ENCODE results near the gene CACNB3. TPM values are rescaled to one million over a fixed set of nuclear protein-coding genes. Genes with fewer than 3 reads are reported as not detected.
"Not testable (repeated sequence)": the region's sequence is repeated elsewhere in the genome, so short reads cannot be mapped to it uniquely, and the experiment has no call there.

The CACNB3 gene
- total and polyA plus RNA-seq, 2 of the 8 experiments (the other 6 are each of a cell fraction or from before 2014, with no cell fraction given) = 12.5 to 16.0 TPM

- H3K4me1 ChIP-seq (replicated peaks in 1 of 4; ENCODE audit: control insufficient read depth in 3 of 4, insufficient read depth in 4 of 4, low read length in 3 of 4); H3K79me2 ChIP-seq (ENCODE audit: control insufficient read depth in 1 of 2, insufficient read depth in 2 of 2, low read length in 2 of 2); DNase-seq (ENCODE audit: low read depth in 1 of 2, low spot score in 2 of 2); POLR2A ChIA-PET (ENCODE audit: partially characterized antibody); H2AK5ac ChIP-seq (ENCODE audit: low read depth, low read length); H3K4me3 ChIP-seq (ENCODE audit: extremely low read depth in 1 of 4, insufficient read depth in 2 of 4, low read depth in 3 of 4, low read length in 4 of 4); FAIRE-seq; H2AFZ ChIP-seq (ENCODE audit: low read length); H4K91ac ChIP-seq (replicated peaks; ENCODE audit: insufficient read length, low read length); H3K9me3 ChIP-seq (ENCODE audit: insufficient read depth in 2 of 2, low read depth in 1 of 2, low read length in 1 of 2); H3K27me3 ChIP-seq (replicated peaks in 1 of 4; ENCODE audit: control insufficient read depth in 3 of 4, extremely low read depth in 1 of 4, insufficient read depth in 3 of 4, low read length in 3 of 4); H2BK12ac ChIP-seq (ENCODE audit: low read depth, low read length); H3K27ac ChIP-seq (ENCODE audit: low read depth, low read length); H3K18ac ChIP-seq (ENCODE audit: extremely low read depth, low read length); CTCF ChIA-PET (ENCODE audit: partially characterized antibody); H4K8ac ChIP-seq (ENCODE audit: extremely low read depth, insufficient read depth, low read length); H2BK15ac ChIP-seq (ENCODE audit: low read length); H3K9ac ChIP-seq (replicated peaks in 1 of 4; ENCODE audit: extremely low read depth in 1 of 4, low read depth in 3 of 4, low read length in 3 of 4); H3K56ac ChIP-seq (replicated peaks; ENCODE audit: insufficient read length, low read depth, low read length); H3K23me2 ChIP-seq (ENCODE audit: low read depth, low read length); H2BK120ac ChIP-seq (replicated peaks; ENCODE audit: low read depth, low read length); H2BK20ac ChIP-seq (ENCODE audit: low read length); H3K23ac ChIP-seq (ENCODE audit: insufficient read length); H4K5ac ChIP-seq (ENCODE audit: insufficient read length, low read depth, low read length); H3K14ac ChIP-seq (ENCODE audit: insufficient read length); H3K4ac ChIP-seq (replicated peaks; ENCODE audit: insufficient read length, low read depth, low read length); H3K79me1 ChIP-seq (ENCODE audit: low read depth, low read length); H3K4me2 ChIP-seq (ENCODE audit: insufficient read depth in 1 of 2, low read depth in 2 of 2, low read length in 2 of 2); H4K20me1 ChIP-seq (replicated peaks in 1 of 2; ENCODE audit: control insufficient read depth in 1 of 2, insufficient read depth in 2 of 2, low read length in 2 of 2); H2BK5ac ChIP-seq (ENCODE audit: low read depth, low read length): not testable (repeated sequence)
- peaks cover 23 to 68% (median 54%) of the 10 kb centered on the region in 4 experiments for H3K36me3 ChIP-seq (ENCODE audit: control insufficient read depth in 2 of 4, insufficient read depth in 4 of 4, low read length in 3 of 4)
- WGBS, 2 experiments (ENCODE audit: extremely low coverage in 1 of 2, insufficient coverage in 1 of 2, insufficient read length in 1 of 2, insufficient replicate concordance in 2 of 2, low coverage in 1 of 2, low lambda C conversion rate in 2 of 2, missing lambda C conversion rate in 1 of 2) = 100% methylated on average over 3 of the region's 29 CpGs; no CpG with 5 or more reads in 1 of the 2 experiments
Observed at GRCh38 chr12:48842021-48842420, 23.7 kb downstream of the CACNB3 start.

All from H1 (cell line).